ENCODE data around the gene JPT1. TPM values are rescaled to one million over a fixed set of nuclear protein-coding genes. Genes with fewer than 3 reads are reported as not detected.

The JPT1 gene
- total and polyA plus RNA-seq, 8 donors, result 7.5 to 33.1 (median 17.5) TPM

- no peak for FAIRE-seq
- peak overlapping the region in 1 of 4 donors; percentile 82 for H3K27ac ChIP-seq
- no peaks in the 10 kb centered on the region for H3K4me1 ChIP-seq
- DNase-seq, result no peak
- intact Hi-C loops (cut with DNase I), result no loop called here
- H3K36me3 ChIP-seq, result no peaks in the 10 kb centered on the region
- no peak for TF ChIP-seq CTCF (IDR thresholded peaks at IDR 0.05)
- WGBS, 2 donors, result 72 to 78% methylated on average over 15 of the region's 15 CpGs
- no peaks in the 10 kb centered on the region for H3K27me3 ChIP-seq
- ATAC-seq, result no peak
- no peaks in the 10 kb centered on the region for H3K9me3 ChIP-seq
- no peak overlapping the region for H3K4me3 ChIP-seq
Measured at GRCh38 chr17:75086496-75087181, 67.7 kb downstream of the JPT1 start.

Other genes with a start within 250 kb of the JPT1 start
- under 1 TPM in 5 of 6 donors, not detected in 1; 0.03 to 0.17 (median 0.09) TPM for gene USH1G, start 231.3 kb downstream of the JPT1 start, total RNA-seq
- gene USH1G, start 231.3 kb downstream of the JPT1 start, polyA plus RNA-seq, result under 1 TPM; 0.08 to 0.09 TPM
- gene OTOP2, start 230.2 kb downstream of the JPT1 start, total RNA-seq, result not detected
- gene OTOP2, start 230.2 kb downstream of the JPT1 start, polyA plus RNA-seq, result not detected
- under 1 TPM; 0.15 to 0.65 (median 0.39) TPM for gene OTOP3, start 218.6 kb downstream of the JPT1 start, total RNA-seq
- under 1 TPM; 0.15 to 0.35 TPM for gene OTOP3, start 218.6 kb downstream of the JPT1 start, polyA plus RNA-seq
- gene HID1, start 181.8 kb downstream of the JPT1 start, total RNA-seq, result 100 to 1,000 TPM in 5 of 6 donors, 10 to 100 TPM in 1; 76.7 to 145 (median 117) TPM
- gene HID1, start 181.8 kb downstream of the JPT1 start, polyA plus RNA-seq, result 100 to 1,000 TPM; 217 to 262 TPM
- gene CDR2L, start 166.9 kb downstream of the JPT1 start, total RNA-seq, result 10 to 100 TPM in 1 of 6 donors, 1 to 10 TPM in 5; 2.3 to 11.2 (median 3.4) TPM
- gene CDR2L, start 166.9 kb downstream of the JPT1 start, polyA plus RNA-seq, result 1 to 10 TPM; 4.6 to 5.7 TPM
- 10 to 100 TPM; 11.7 to 22.2 (median 14.1) TPM for gene MRPL58, start 141.8 kb downstream of the JPT1 start, total RNA-seq
- 10 to 100 TPM; 20.9 to 23.6 TPM for gene MRPL58, start 141.8 kb downstream of the JPT1 start, polyA plus RNA-seq
- gene ATP5PD, start 107.5 kb downstream of the JPT1 start, total RNA-seq, result 100 to 1,000 TPM in 4 of 6 donors, 10 to 100 TPM in 2; 81.6 to 121 (median 105) TPM
- gene ATP5PD, start 107.5 kb downstream of the JPT1 start, polyA plus RNA-seq, result 100 to 1,000 TPM; 215 to 229 TPM
- gene KCTD2, start 107.3 kb downstream of the JPT1 start, total RNA-seq, result 10 to 100 TPM in 1 of 6 donors, 1 to 10 TPM in 5; 6.3 to 13.2 (median 8.5) TPM
- 10 to 100 TPM; 13.0 to 14.6 TPM for gene KCTD2, start 107.3 kb downstream of the JPT1 start, polyA plus RNA-seq
- gene SLC16A5, start 66.6 kb downstream of the JPT1 start, total RNA-seq, result 1 to 10 TPM; 2.2 to 5.2 (median 4.0) TPM
- 1 to 10 TPM; 7.8 to 8.8 TPM for gene SLC16A5, start 66.6 kb downstream of the JPT1 start, polyA plus RNA-seq
- gene ARMC7, start 44.5 kb downstream of the JPT1 start, total RNA-seq, result 1 to 10 TPM; 2.3 to 7.4 (median 3.4) TPM
- gene ARMC7, start 44.5 kb downstream of the JPT1 start, polyA plus RNA-seq, result 1 to 10 TPM; 5.7 to 6.3 TPM
- 10 to 100 TPM; 14.4 to 32.3 (median 18.7) TPM for gene NT5C, start 22.8 kb downstream of the JPT1 start, total RNA-seq
- 10 to 100 TPM; 62.5 to 76.3 TPM for gene NT5C, start 22.8 kb downstream of the JPT1 start, polyA plus RNA-seq
- gene SUMO2, start 28.4 kb upstream of the JPT1 start, total RNA-seq, result 100 to 1,000 TPM; 102 to 178 (median 141) TPM
- 10 to 100 TPM; 38.1 to 62.6 TPM for gene SUMO2, start 28.4 kb upstream of the JPT1 start, polyA plus RNA-seq
- 10 to 100 TPM; 21.0 to 33.1 (median 23.0) TPM for gene NUP85, start 51.2 kb upstream of the JPT1 start, total RNA-seq
- gene NUP85, start 51.2 kb upstream of the JPT1 start, polyA plus RNA-seq, result 100 to 1,000 TPM in 1 of 2 donors, 10 to 100 TPM in 1; 45.7 to 105 TPM
- gene GGA3, start 107.1 kb upstream of the JPT1 start, total RNA-seq, result 10 to 100 TPM; 13.9 to 31.1 (median 20.2) TPM
- gene GGA3, start 107.1 kb upstream of the JPT1 start, polyA plus RNA-seq, result 10 to 100 TPM; 25.9 to 39.7 TPM
- gene MRPS7, start 107.4 kb upstream of the JPT1 start, total RNA-seq, result 10 to 100 TPM; 11.3 to 24.1 (median 19.2) TPM
- gene MRPS7, start 107.4 kb upstream of the JPT1 start, polyA plus RNA-seq, result 10 to 100 TPM; 23.3 to 34.0 TPM
- 10 to 100 TPM; 11.7 to 15.4 (median 14.7) TPM for gene MIF4GD, start 116.7 kb upstream of the JPT1 start, total RNA-seq
- 10 to 100 TPM; 10.6 to 17.6 TPM for gene MIF4GD, start 116.7 kb upstream of the JPT1 start, polyA plus RNA-seq
- 10 to 100 TPM in 1 of 6 donors, 1 to 10 TPM in 5; 4.4 to 10.8 (median 6.7) TPM for gene SLC25A19, start 134.9 kb upstream of the JPT1 start, total RNA-seq
- gene SLC25A19, start 134.9 kb upstream of the JPT1 start, polyA plus RNA-seq, result 1 to 10 TPM; 8.5 to 9.3 TPM

Data from pancreas (tissue), 10 donors.